ENCODE measurements around the gene NOP16.

The NOP16 gene

DNA sequence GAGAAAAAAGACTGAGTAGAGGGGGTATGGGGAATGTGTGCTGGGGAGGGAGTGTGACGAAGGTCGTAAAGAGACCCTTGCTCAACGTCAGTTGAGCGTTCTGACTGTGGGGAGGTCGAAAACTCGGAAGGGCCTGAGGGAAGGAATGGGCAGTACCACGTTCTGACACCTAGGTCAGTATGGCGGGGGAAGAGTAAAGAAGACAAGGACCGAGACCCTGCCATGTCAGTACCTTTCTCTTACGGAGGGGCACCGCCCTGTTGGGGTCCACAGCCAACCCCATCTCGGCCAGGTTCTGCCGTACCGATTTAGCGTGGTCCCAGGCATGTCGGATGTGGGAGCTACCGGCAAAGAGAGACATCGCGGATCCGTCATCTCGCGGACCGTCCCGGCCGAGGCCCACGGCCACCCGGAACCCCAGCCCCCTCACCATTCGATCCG is 375 bp downstream of the NOP16 start:
- peak overlapping the region; percentile 91 for H3K4me3 ChIP-seq (ENCODE audit: low read depth, low read length)
- TF ChIP-seq, protein P1, sequence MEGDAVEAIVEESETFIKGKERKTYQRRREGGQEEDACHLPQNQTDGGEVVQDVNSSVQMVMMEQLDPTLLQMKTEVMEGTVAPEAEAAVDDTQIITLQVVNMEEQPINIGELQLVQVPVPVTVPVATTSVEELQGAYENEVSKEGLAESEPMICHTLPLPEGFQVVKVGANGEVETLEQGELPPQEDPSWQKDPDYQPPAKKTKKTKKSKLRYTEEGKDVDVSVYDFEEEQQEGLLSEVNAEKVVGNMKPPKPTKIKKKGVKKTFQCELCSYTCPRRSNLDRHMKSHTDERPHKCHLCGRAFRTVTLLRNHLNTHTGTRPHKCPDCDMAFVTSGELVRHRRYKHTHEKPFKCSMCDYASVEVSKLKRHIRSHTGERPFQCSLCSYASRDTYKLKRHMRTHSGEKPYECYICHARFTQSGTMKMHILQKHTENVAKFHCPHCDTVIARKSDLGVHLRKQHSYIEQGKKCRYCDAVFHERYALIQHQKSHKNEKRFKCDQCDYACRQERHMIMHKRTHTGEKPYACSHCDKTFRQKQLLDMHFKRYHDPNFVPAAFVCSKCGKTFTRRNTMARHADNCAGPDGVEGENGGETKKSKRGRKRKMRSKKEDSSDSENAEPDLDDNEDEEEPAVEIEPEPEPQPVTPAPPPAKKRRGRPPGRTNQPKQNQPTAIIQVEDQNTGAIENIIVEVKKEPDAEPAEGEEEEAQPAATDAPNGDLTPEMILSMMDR (IDR thresholded peaks at IDR 0.05; ENCODE audit: low read depth, low read length), result no peak
- in situ Hi-C loops (cut with HindIII; ENCODE audit: low sequenced_read_pairs), result no loop called here
- no peak for DNase-seq (ENCODE audit: low read depth, low spot score)

DNA sequence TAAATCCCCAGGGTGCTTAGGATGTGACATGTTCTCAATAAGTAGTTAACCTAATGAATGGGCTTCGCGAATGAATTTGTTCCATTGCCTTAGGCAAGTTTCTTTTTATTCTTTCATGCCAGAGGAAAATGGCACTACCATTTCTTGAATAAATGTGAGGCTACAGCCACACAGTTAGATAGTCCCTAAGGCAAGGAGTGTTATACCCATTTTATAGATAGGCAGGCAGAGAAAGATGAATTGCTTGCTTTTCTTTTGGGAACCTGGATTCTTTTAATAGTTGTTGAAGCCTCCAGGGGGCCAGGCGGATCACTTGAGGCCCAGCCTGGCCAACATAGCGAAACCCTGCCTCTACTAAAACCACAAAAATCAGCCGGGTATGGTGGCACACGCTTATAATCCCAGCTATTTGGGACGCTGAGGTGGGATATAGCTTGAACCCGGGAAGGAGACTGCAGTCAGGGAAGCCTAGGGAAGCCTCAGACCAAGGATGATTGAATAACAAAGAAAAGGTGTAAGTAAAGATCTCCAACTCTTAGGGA is 943 bp downstream of the NOP16 start:
- in situ Hi-C loops (cut with HindIII; ENCODE audit: low sequenced_read_pairs), result no loop called here
- no peak for DNase-seq (ENCODE audit: low read depth, low spot score)
- peak overlapping the region; percentile 91 for H3K4me3 ChIP-seq (ENCODE audit: low read depth, low read length)
- TF ChIP-seq, protein P1 (IDR thresholded peaks at IDR 0.05; ENCODE audit: low read depth, low read length), result no peak

DNA sequence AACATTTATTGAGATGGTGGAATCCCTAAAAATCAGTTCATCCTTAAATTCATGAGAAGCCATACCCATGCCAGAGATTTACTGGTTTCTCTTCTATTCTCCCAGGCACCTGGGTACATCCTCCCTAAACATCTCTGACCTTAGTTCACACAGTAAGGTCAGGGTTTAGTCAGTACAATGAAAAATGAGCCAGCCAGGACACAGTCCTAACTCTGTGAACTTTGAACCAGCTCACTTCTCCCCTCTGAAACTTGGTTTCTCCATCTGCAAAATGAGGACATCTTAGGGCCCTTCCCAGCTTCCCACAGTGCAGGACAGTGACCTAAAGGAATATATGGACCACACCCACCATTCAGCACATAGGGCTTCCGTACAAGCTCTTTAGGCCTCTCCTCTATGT is 1.9 kb downstream of the NOP16 start:
- no peak for DNase-seq (ENCODE audit: low read depth, low spot score)
- TF ChIP-seq, protein P1 (IDR thresholded peaks at IDR 0.05; ENCODE audit: low read depth, low read length), result no peak
- no peak overlapping the region for H3K4me3 ChIP-seq (ENCODE audit: low read depth, low read length)
- in situ Hi-C loops (cut with HindIII; ENCODE audit: low sequenced_read_pairs), result no loop called here

DNA sequence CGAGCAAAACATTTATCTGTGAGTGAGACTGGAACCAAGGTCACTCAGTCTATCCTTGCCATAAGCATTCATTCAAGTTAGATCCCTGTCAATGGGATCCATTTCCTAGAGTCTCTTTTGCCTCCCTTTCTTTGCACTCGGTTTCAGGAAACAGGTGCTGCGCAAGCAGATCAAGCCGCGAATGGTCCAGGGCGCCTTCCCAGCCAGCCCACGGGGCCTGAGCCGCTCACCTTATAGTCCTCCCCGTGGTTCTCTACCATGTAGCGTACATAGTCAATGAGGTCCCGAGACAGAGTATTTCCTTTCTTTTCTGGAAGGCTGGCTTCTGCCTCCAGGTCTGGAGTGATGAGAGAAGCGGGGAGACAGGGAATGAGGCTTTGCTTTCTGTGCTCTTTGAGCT is 3.4 kb downstream of the NOP16 start:
- no peak overlapping the region for H3K4me3 ChIP-seq (ENCODE audit: low read depth, low read length)
- TF ChIP-seq, protein P1 (IDR thresholded peaks at IDR 0.05; ENCODE audit: low read depth, low read length), result no peak
- in situ Hi-C loops (cut with HindIII; ENCODE audit: low sequenced_read_pairs), result no loop called here
- no peak for DNase-seq (ENCODE audit: low read depth, low spot score)

DNA sequence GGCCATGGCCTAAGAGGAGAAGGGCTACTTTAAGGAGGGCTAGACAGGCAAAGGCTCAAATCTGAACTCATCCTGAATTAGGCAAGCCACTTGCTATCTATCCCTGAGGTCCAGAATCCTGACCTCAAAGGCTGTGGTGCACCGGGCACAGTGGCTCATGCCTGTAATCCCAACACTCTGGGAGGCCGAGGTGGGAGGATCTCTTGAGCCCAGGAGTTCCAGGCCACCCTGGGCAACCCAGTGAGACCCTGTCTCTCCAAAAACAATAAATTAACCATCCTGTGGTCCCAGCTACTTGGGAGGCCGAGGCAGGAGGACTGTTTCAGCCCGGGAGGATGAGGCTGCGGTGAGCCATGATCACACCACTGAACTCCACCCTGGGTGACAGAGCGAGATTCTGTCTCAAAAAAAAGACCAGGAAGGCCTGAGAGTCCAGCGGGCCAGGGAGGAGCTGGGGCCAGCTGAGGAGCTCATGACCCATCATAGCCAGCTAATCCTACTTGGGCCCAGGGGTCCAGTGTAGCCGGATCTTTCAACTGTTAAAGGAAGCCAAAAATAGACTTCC is 4.0 kb downstream of the NOP16 start:
- DNase-seq (ENCODE audit: low read depth, low spot score), result no peak
- in situ Hi-C loops (cut with HindIII; ENCODE audit: low sequenced_read_pairs), result no loop called here
- TF ChIP-seq, protein P1 (IDR thresholded peaks at IDR 0.05; ENCODE audit: low read depth, low read length), result no peak
- H3K4me3 ChIP-seq (ENCODE audit: low read depth, low read length), result no peak overlapping the region

DNA sequence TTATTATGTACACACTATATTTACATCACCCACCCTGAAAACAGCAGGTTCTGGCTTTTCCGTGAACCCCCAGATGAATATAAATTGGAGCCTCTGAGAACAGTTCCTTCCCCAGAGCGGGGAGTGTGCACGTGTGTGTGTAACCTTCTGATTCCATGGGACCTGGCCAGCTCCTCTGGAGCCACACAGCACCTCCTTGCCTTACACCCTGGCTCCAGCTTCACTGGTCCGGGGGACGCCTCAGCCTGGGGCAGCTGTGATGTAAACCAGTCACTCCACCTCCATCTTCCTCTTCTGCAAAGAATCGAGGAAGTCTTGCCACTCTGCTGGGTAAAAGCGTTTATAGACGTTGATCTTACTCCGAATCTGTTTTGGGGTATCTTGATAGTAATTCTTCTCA is 4.4 kb downstream of the NOP16 start:
- TF ChIP-seq, protein P1 (IDR thresholded peaks at IDR 0.05; ENCODE audit: low read depth, low read length), result no peak
- DNase-seq (ENCODE audit: low read depth, low spot score), result no peak
- in situ Hi-C loops (cut with HindIII; ENCODE audit: low sequenced_read_pairs), result no loop called here
- H3K4me3 ChIP-seq (ENCODE audit: low read depth, low read length), result no peak overlapping the region
